Stomach (tissue), 4 donors: ENCODE data around the gene TTC3.

Source experiments
- CTCF ChIP-seq, 7 experiments: fragments of 450-650 bp in 4 of 7; fragments of 200-600 bp in 3 of 7; sonication (generic) in 3 of 7; IDR thresholded peaks; one replicate each; pipeline ENCODE4 v1.5.1; 2016 to 2019; ENCODE audit warnings: antibody characterized with exemption in 7 of 7, control low read depth in 2 of 7, mild to moderate bottlenecking in 1 of 7
- EP300 ChIP-seq: sonication (generic); formaldehyde crosslinking; IDR thresholded peaks from one replicate; pipeline ENCODE4 v1.6.1; 2017; ENCODE audit warnings: antibody characterized with exemption
- POLR2A ChIP-seq, 4 donors: fragments of 450-650 bp; IDR thresholded peaks; one replicate each; pipeline ENCODE4 v1.6.1; 2016; ENCODE audit warnings: antibody characterized with exemption in 4 of 4, control low read depth in 2 of 4, mild to moderate bottlenecking in 1 of 4, moderate library complexity in 1 of 4
- POLR2AphosphoS5 ChIP-seq, 3 donors: sonication (generic); formaldehyde crosslinking; IDR thresholded peaks; one replicate each; pipeline ENCODE4 v1.6.1; 2016; ENCODE audit warnings: antibody characterized with exemption in 3 of 3

GRCh38 chr21:37192019-37192418 lies 119.0 kb downstream of the TTC3 start:
- no peak for TF ChIP-seq POLR2A (IDR thresholded peaks at IDR 0.05)
- TF ChIP-seq EP300: no peak
- TF ChIP-seq CTCF (IDR thresholded peaks at IDR 0.05): no peak
- no peak for TF ChIP-seq POLR2AphosphoS5 (IDR thresholded peaks at IDR 0.05)
